Activated CD8-positive, alpha-beta memory T cell treated with anti-CD3 and anti-CD28 coated beads, Interleukin-2, amount 50 U/mL, for 24 hours (primary cell): ENCODE results near the gene PTPRD.

Experiments used
- DNase-seq: peaks from one replicate; pipeline ENCODE4 v3.0.0-alpha.2; 2020; ENCODE audit errors: extremely low read depth

The PTPRD gene

DNA sequence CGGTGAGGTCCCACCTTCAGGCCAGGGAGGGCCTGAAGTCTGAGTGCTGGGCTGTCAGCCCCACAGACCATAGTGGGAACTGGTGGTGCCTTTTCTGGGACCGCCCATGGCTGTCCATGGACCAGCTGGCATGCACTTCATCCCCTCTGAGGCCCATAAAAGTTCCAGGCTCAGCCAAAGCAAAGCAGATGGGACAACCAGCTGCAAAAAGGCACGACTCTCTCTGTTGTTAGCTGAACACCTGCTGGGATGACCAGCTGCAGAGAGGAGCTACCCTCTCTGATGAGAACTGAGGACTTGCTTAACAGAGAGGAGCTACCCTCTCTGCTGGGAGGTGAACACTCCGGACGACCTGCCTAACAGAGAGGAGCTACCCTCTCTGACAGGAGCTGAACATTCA, 1968.9 kb downstream of the PTPRD start:
- no peak for DNase-seq

DNA sequence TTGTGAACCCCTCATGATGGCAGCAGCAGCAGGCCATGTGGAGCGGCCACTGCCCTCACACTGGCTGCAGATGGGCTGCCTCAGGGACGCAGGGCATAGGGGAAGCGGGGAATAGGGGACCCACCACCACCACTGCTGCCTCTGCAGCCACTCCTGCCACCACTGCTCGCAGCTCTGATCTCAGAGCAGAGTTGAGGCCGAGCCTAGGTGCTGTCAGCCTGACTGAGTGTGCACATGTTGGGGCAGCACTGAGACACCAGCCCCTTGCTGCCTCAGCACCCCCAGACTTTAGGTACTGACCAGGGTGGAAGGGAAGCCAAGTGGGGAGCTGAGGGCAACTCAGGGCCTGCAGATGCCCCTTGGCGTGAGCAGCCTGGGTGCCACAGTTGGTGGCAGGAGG, 1969.3 kb downstream of the PTPRD start:
- DNase-seq, result no peak

DNA sequence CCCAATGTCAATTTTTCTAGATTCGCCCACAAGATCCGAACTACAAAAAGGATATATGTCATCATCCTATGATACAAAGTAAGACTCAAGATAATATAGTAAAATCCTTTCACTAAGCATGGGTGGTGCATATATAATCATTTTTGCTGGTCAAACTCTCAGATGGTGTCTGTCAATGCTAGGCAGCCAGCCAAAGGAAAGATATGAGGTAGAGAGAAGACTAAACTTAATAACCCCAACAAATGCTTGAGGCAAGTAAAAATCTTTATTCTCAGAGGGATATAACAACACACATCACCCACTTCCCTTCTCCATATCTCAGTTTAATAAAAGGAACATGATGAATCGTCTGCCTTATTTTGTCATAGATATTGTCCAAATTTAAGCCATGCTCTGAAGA, 1972.0 kb downstream of the PTPRD start:
- no peak for DNase-seq

DNA sequence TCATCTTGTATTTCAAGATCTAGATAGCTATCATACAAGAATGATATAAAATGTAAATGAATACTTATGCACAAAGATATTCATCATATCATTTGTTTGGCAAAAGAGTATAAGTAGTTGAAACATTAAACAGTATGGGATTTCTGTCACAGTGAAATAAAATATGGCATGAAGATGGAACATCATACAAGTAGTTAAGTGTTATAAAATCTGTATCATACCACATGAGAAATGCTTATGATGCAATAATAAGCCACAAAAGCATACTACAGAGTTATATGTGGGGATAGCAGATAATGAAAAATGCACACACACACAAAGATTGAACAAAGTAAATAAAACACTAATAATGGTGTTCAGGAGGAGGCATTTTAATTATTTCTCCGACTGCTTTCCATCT, 1975.2 kb downstream of the PTPRD start:
- no peak for DNase-seq

GRCh38 chr9:8633784-8634183, 1979.0 kb downstream of the PTPRD start:
- no peak for DNase-seq

- no peak for DNase-seq
Observed at GRCh38 chr9:8632493-8632892, 1980.3 kb downstream of the PTPRD start.

GRCh38 chr9:8628791-8629190, 1984.0 kb downstream of the PTPRD start:
- no peak for DNase-seq

DNA sequence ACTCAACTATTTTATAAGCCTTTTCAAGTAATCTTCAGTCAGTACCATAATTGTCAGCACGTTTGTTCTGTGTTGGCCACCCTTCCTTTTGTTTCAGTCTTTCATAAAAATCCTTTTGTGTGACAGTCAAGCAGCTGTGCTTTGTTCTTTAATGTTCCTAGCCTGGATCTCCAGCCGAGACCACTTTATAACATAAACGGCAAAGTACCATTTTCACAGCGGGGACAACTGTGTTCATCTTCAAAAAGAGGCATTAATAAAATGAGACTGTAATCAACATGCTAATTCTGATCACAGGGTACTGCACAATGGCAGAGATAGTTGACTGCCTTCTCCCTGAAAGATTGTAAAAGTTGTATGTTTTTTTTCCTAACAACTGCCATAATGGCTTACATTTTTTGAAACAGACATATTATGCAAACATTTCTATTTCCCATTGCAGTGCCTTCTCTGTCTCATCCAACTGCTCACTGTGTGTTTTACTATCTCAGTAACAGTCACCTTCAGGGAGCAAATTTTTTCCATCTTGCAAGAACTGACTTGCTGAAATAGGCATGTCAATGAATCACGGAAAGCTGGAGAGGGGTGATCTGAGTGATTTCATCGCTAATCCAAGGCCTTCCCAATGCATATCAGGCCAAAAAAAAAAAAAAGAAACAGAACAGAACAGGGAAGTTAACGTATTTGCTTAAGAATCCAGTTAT, 1984.7 kb downstream of the PTPRD start:
- DNase-seq, result no peak

GRCh38 chr9:8622871-8623270, 1989.9 kb downstream of the PTPRD start:
- DNase-seq, result no peak

- no peak for DNase-seq
Observed at GRCh38 chr9:8622222-8622802, 1990.5 kb downstream of the PTPRD start.

- DNase-seq, result no peak
Observed at GRCh38 chr9:8621416-8621815, 1991.4 kb downstream of the PTPRD start.

GRCh38 chr9:8616414-8616813, 1996.4 kb downstream of the PTPRD start:
- DNase-seq, result no peak

- no peak for DNase-seq
Observed at GRCh38 chr9:8614926-8615440, 1997.8 kb downstream of the PTPRD start.

GRCh38 chr9:8613346-8613825, 1999.4 kb downstream of the PTPRD start:
- no peak for DNase-seq

DNA sequence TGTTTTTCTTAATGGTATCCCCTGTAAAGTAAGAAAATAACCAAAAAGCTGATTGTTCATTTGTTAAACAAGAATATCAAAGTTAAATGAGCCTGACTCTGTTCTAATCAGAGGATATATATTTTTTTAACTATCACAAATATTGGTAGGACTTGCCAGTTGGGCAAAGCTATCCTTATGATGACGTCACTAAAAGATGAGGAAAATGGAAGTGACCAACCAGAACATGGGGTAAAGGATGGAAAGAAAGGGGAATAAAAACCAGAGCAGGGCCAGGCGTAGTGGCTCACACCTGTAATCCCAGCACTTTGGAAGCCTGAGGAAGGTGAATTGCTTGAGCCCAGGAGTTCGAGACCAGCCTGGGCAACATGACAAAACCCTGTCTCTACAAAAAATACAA, 2001.6 kb downstream of the PTPRD start:
- DNase-seq, result no peak

- DNase-seq, result no peak
Observed at GRCh38 chr9:8610256-8610655, 2002.5 kb downstream of the PTPRD start.

- DNase-seq, result no peak
Observed at GRCh38 chr9:8605096-8605495, 2007.7 kb downstream of the PTPRD start.

DNA sequence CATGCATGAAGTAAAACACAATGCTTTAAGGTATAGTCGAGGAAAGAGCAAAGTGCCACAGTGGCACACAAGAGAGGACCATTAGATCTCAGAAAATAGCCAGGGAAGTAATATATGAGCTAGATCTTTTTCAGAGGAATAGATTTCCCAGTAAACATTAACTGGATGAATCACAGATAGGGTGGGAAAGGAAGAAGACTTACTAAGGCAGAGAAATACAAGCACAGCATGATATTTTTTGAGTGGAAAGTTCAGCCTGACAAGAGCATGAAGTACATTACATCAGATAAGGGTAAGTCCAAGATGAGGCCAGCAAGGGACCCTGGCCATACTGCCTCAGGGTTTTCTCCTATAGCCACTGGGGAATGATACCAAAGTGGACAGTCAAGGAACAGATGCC, 2008.6 kb downstream of the PTPRD start:
- no peak for DNase-seq

GRCh38 chr9:8600914-8601680, 2011.7 kb downstream of the PTPRD start:
- no peak for DNase-seq

- DNase-seq, result no peak
Observed at GRCh38 chr9:8599937-8600336, 2012.9 kb downstream of the PTPRD start.

DNA sequence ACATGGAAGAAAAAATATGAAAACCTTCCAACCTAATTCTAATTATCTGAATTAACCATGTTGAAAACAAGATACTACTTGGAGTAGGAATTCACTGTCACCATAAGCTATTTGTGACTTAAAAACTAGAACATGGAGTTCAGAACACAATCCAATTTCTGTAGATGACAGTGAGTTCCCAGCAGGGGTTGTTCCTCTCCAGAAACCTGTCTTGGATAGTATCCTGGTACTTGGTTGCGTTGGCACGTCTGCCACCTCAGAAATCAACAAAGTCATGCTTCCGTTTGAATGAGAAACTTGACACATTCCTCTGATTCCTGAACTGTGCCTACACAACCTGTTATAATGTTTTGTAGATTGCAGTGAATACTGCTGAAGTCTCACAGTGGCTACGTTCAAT, 2023.3 kb downstream of the PTPRD start:
- DNase-seq, result no peak

DNA sequence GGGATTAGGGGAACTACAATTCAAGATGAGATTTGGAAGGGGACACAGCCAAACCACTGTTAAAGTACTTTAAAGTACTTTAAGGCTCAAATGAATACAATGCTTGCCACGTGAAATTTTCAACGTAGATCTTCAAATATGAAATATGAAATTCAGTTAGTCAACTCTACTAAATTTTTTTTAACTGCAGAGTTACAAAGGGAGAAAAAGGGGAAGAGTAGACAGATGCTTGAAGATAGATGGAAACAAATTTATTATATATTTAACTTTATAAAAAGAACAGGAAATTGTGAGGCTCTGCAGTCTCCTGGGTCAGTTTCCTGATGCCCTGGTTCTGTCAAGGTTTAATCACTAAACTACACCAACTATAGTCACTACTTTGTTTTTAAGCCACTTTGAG, 2027.8 kb downstream of the PTPRD start:
- no peak for DNase-seq

DNA sequence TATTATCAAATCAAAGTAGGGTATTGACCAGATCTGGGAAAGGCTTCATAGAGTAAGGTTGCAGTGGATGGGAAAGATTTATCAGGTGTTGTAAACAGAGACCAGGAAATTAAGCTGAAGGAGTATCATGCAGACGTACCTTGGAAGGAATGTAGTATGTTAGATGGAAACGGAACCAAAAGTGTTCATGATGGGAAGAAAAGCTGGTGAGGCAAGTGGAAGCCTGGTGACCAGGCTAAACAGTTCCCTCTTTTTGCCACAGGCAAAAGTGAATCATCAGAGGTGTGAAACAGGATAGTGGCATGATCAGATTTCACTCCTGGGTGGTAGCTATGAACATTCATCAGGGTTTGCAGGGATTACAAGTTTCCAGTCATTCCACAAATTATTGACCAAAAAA, 2033.1 kb downstream of the PTPRD start:
- DNase-seq, result no peak
